HL-60 (cell line): ENCODE measurements around the gene PKN2.

ENCODE experiments used
- DNase-seq, 2 experiments: peaks; one replicate each; pipeline ENCODE4 v3.0.0-alpha.2; 2010 to 2020; ENCODE audit warnings: low read depth in 1 of 2, low spot score in 1 of 2
- H3K27ac ChIP-seq: fragments of 250-450 bp; sonication (Bioruptor Pico); replicated peaks from 2 replicates; pipeline ENCODE4 v1.5.1; 2020; ENCODE audit warnings: mild to moderate bottlenecking, moderate library complexity
- H3K27me3 ChIP-seq: fragments of 250-450 bp; sonication (Bioruptor Pico); 2 replicates; pipeline ENCODE4 v1.5.1; 2021; ENCODE audit warnings: mild to moderate bottlenecking, moderate library complexity; ENCODE audit not compliant: insufficient read depth, poor library complexity, severe bottlenecking
- H3K4me3 ChIP-seq: replicated peaks from 2 replicates; pipeline ENCODE4 v1.5.1; 2011; ENCODE audit warnings: mild to moderate bottlenecking, control low read depth, low read length; ENCODE audit not compliant: insufficient read depth
- GABPA ChIP-seq: IDR thresholded peaks from 2 replicates; pipeline ENCODE4 v1.6.1; 2012; ENCODE audit warnings: low read depth
- POLR2AphosphoS5 ChIP-seq: IDR thresholded peaks from 2 replicates; pipeline ENCODE4 v1.6.1; 2012; ENCODE audit warnings: low read depth
- SPI1 ChIP-seq: IDR thresholded peaks from 2 replicates; pipeline ENCODE4 v1.6.1; 2012; ENCODE audit warnings: low read depth, mild to moderate bottlenecking, borderline replicate concordance
- TF ChIP-seq, protein P1 (sequence below): IDR thresholded peaks from one replicate; pipeline ENCODE4 v1.5.1; 2011; ENCODE audit warnings: low read length, control low read depth, inconsistent platforms; ENCODE audit not compliant: insufficient read depth
- TF ChIP-seq, protein P2 (sequence below): IDR thresholded peaks from 2 replicates; pipeline ENCODE4 v1.6.1; 2012; ENCODE audit warnings: low read depth; ENCODE audit not compliant: insufficient replicate concordance

PKN2 gene

DNA sequence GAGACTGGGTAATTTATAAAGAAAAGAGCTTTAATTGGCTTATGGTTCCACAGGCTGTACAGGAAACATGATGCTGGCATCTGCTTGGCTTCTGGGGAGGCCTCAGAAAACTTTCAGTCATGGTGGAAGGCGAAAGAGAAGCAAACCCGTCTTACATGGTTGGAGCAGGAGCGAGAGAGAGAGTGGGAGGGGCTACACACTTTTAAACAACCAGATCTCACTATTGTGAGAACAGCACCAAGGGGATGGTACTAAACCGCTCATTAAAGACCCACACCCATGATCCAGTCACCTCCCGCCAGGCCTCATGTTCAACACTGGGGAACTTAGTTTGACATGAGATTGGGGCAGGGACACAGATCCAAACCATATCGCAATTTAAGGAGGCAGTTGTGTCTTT lies 69.4 kb downstream of the PKN2 start:
- H3K27me3 ChIP-seq: no peaks in the 10 kb centered on the region
- TF ChIP-seq GABPA: no peak
- H3K27ac ChIP-seq: no peak overlapping the region
- no peak overlapping the region for H3K4me3 ChIP-seq
- DNase-seq: no peak

DNA sequence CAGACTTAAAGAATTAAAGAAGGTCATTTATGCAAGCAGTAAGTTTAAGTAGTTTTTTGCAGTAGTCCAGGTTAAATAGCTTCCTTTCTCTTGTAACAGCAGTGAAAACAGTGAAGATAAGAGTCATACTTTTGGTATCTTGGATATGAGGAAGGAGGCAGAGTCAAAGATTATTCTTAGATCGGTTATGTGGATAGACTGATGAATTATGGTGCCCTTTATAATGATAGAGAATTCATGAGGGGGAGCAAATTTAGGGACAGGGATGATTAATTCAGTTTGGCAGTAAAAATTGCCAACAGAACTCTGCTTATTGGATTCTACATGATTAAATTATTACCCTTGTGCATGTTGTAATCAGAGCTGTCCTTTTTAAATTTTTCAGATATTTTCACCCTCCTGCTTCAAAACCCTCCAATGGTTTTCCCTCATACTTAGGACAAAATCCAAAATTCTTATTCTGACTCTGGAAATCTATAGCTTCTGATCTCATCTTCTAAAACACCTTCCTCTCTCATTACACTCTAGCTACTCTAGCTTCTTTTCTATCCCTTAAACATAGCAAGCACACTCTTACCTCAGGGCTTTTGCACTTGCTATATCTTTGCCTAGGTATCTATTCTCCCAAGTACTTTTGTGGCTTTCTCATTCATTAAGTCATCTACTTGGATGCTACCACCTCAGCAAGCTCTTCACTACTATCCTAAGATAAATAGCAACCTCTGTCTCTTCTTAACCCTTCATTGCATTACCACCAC lies 79.8 kb downstream of the PKN2 start:
- TF ChIP-seq, protein P1, sequence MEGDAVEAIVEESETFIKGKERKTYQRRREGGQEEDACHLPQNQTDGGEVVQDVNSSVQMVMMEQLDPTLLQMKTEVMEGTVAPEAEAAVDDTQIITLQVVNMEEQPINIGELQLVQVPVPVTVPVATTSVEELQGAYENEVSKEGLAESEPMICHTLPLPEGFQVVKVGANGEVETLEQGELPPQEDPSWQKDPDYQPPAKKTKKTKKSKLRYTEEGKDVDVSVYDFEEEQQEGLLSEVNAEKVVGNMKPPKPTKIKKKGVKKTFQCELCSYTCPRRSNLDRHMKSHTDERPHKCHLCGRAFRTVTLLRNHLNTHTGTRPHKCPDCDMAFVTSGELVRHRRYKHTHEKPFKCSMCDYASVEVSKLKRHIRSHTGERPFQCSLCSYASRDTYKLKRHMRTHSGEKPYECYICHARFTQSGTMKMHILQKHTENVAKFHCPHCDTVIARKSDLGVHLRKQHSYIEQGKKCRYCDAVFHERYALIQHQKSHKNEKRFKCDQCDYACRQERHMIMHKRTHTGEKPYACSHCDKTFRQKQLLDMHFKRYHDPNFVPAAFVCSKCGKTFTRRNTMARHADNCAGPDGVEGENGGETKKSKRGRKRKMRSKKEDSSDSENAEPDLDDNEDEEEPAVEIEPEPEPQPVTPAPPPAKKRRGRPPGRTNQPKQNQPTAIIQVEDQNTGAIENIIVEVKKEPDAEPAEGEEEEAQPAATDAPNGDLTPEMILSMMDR: no peak
- TF ChIP-seq GABPA: no peak
- TF ChIP-seq POLR2AphosphoS5: no peak
- TF ChIP-seq, protein P2, sequence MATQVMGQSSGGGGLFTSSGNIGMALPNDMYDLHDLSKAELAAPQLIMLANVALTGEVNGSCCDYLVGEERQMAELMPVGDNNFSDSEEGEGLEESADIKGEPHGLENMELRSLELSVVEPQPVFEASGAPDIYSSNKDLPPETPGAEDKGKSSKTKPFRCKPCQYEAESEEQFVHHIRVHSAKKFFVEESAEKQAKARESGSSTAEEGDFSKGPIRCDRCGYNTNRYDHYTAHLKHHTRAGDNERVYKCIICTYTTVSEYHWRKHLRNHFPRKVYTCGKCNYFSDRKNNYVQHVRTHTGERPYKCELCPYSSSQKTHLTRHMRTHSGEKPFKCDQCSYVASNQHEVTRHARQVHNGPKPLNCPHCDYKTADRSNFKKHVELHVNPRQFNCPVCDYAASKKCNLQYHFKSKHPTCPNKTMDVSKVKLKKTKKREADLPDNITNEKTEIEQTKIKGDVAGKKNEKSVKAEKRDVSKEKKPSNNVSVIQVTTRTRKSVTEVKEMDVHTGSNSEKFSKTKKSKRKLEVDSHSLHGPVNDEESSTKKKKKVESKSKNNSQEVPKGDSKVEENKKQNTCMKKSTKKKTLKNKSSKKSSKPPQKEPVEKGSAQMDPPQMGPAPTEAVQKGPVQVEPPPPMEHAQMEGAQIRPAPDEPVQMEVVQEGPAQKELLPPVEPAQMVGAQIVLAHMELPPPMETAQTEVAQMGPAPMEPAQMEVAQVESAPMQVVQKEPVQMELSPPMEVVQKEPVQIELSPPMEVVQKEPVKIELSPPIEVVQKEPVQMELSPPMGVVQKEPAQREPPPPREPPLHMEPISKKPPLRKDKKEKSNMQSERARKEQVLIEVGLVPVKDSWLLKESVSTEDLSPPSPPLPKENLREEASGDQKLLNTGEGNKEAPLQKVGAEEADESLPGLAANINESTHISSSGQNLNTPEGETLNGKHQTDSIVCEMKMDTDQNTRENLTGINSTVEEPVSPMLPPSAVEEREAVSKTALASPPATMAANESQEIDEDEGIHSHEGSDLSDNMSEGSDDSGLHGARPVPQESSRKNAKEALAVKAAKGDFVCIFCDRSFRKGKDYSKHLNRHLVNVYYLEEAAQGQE: no peak
- no peak for DNase-seq

DNA sequence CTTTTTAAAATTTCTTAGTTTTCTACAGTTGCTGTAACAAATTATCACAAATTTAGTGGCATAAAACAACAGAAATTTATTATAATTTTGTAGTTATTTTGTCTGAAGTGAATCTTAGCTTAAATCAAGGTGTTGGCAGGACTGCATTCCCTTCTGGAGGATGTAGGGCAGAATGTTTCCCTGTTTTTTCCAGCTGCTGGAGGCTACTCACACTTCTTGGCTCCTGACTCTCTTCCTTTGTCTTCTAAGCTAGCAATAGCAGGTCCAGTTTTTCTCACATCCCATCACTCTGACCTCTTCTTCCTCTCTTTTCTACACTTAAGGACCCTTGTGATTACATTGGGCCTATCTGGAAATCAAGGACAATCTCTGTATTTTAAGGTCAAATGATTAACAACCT lies 84.1 kb downstream of the PKN2 start:
- DNase-seq: no peak
- H3K4me3 ChIP-seq: no peak overlapping the region
- H3K27me3 ChIP-seq: no peaks in the 10 kb centered on the region
- TF ChIP-seq GABPA (no peak), POLR2AphosphoS5 (no peak), SPI1 (no peak)
- TF ChIP-seq, protein P1: no peak
- TF ChIP-seq, protein P2: no peak
- no peak overlapping the region for H3K27ac ChIP-seq

More for the DNA sequence above, 79.8 kb downstream of the PKN2 start:
- H3K27ac ChIP-seq: no peak overlapping the region
- no peak overlapping the region for H3K4me3 ChIP-seq
- H3K27me3 ChIP-seq: no peaks in the 10 kb centered on the region

DNA sequence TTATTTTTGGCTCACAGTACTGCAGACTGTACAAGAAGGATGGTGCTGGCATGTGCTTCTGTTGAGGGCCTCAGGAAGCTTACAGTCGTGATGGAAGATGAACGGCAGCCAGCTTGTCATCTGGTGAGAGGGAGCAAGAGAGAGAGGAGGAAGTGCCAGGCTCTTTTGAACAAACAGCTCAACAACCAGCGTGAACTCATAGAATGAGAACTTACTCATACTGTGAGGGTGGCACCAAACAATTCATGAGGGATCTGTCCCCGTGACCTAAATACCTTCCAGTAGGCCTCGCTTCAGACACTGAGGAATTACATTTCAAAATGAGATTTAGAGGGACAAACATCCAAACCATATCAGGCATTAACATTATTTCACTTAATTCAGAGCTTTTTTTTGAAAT lies 84.7 kb downstream of the PKN2 start:
- TF ChIP-seq SPI1: 0 out of 2 replicates have a peak, but pooled peaks have one; percentile 7
- TF ChIP-seq GABPA: no peak
- TF ChIP-seq, protein P1: no peak
- TF ChIP-seq POLR2AphosphoS5: no peak
- TF ChIP-seq, protein P2: no peak
- no peak for DNase-seq
- no peaks in the 10 kb centered on the region for H3K27me3 ChIP-seq
- no peak overlapping the region for H3K4me3 ChIP-seq
- H3K27ac ChIP-seq: no peak overlapping the region
